HCT116 (cell line): ENCODE measurements around the gene BBS9.

Experiments
- CTCF ChIP-seq, 3 experiments: fragments of 200-600 bp in 1 of 3; sonication (generic) in 1 of 3; IDR thresholded peaks in 2 of 3; conservative IDR thresholded peaks in 1 of 3; 2 replicates each; pipeline ENCODE4 v1.5.1; 2012 to 2017; ENCODE audit warnings: low read depth in 2 of 3, low read length in 2 of 3, antibody characterized with exemption in 1 of 3, borderline replicate concordance in 1 of 3, control low read depth in 1 of 3, mild to moderate bottlenecking in 1 of 3, mixed read lengths in 1 of 3, mixed run types in 1 of 3, moderate library complexity in 1 of 3; ENCODE audit not compliant: insufficient read depth in 1 of 3
- EGR1 ChIP-seq: IDR thresholded peaks from 2 replicates; pipeline ENCODE4 v1.6.1; 2012; ENCODE audit warnings: low read depth
- POLR2A ChIP-seq: IDR thresholded peaks from 2 replicates; pipeline ENCODE4 v1.7.0; 2011; ENCODE audit warnings: borderline replicate concordance; ENCODE audit not compliant: insufficient read depth, insufficient read length; ENCODE audit errors: extremely low read depth
- RAD21 ChIP-seq: IDR thresholded peaks from 2 replicates; pipeline ENCODE4 v1.6.1; 2012; ENCODE audit warnings: low read depth, mild to moderate bottlenecking
- TCF7L2 ChIP-seq: IDR thresholded peaks from 2 replicates; pipeline ENCODE4 v1.7.0; 2011; ENCODE audit warnings: borderline replicate concordance, inconsistent platforms; ENCODE audit not compliant: insufficient read depth, insufficient read length; ENCODE audit errors: extremely low read depth
- YY1 ChIP-seq: IDR thresholded peaks from 2 replicates; pipeline ENCODE4 v1.6.1; 2011; ENCODE audit warnings: low read length, low read depth, moderate library complexity, mild to moderate bottlenecking; ENCODE audit not compliant: insufficient replicate concordance; ENCODE audit errors: extremely low read depth
- ZFX ChIP-seq: fragments of 450-650 bp; IDR thresholded peaks from 2 replicates; pipeline ENCODE4 v1.6.1; 2017
- ZNF274 ChIP-seq: fragments of 200-500 bp; sonication (Bioruptor generic); IDR thresholded peaks from 2 replicates; pipeline ENCODE4 v1.6.1; 2014; ENCODE audit warnings: mild to moderate bottlenecking, low read depth, low read length, inconsistent platforms
- TF ChIP-seq, protein P1 (sequence below): IDR thresholded peaks from 2 replicates; pipeline ENCODE4 v1.6.1; 2012
- TF ChIP-seq, protein P2 (sequence below): IDR thresholded peaks from 2 replicates; pipeline ENCODE4 v1.6.1; 2012
- TF ChIP-seq, protein P3 (sequence below): IDR thresholded peaks from 2 replicates; pipeline ENCODE4 v1.6.1; 2012; ENCODE audit warnings: low read depth

- TF ChIP-seq TCF7L2 (no peak), CTCF (IDR thresholded peaks at IDR 0.05 in 2 of 3, conservative IDR thresholded peaks at IDR 0.05 in 1 of 3; ENCODE audit: borderline replicate concordance in 1 of 3, insufficient read depth in 1 of 3, low read depth in 2 of 3, low read length in 2 of 3) (no peak), ZFX (no peak), EGR1 (no peak), POLR2A (no peak), RAD21 (no peak), YY1 (no peak), ZNF274 (no peak)
- TF ChIP-seq, protein P1, sequence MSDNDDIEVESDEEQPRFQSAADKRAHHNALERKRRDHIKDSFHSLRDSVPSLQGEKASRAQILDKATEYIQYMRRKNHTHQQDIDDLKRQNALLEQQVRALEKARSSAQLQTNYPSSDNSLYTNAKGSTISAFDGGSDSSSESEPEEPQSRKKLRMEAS: no peak
- TF ChIP-seq, protein P2, sequence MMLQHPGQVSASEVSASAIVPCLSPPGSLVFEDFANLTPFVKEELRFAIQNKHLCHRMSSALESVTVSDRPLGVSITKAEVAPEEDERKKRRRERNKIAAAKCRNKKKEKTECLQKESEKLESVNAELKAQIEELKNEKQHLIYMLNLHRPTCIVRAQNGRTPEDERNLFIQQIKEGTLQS: no peak
- TF ChIP-seq, protein P3, sequence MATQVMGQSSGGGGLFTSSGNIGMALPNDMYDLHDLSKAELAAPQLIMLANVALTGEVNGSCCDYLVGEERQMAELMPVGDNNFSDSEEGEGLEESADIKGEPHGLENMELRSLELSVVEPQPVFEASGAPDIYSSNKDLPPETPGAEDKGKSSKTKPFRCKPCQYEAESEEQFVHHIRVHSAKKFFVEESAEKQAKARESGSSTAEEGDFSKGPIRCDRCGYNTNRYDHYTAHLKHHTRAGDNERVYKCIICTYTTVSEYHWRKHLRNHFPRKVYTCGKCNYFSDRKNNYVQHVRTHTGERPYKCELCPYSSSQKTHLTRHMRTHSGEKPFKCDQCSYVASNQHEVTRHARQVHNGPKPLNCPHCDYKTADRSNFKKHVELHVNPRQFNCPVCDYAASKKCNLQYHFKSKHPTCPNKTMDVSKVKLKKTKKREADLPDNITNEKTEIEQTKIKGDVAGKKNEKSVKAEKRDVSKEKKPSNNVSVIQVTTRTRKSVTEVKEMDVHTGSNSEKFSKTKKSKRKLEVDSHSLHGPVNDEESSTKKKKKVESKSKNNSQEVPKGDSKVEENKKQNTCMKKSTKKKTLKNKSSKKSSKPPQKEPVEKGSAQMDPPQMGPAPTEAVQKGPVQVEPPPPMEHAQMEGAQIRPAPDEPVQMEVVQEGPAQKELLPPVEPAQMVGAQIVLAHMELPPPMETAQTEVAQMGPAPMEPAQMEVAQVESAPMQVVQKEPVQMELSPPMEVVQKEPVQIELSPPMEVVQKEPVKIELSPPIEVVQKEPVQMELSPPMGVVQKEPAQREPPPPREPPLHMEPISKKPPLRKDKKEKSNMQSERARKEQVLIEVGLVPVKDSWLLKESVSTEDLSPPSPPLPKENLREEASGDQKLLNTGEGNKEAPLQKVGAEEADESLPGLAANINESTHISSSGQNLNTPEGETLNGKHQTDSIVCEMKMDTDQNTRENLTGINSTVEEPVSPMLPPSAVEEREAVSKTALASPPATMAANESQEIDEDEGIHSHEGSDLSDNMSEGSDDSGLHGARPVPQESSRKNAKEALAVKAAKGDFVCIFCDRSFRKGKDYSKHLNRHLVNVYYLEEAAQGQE: no peak
Observed at GRCh38 chr7:33111614-33112013, 17.8 kb upstream of the BBS9 start.
